ENCODE data around the gene EPHB1. TPM values are rescaled to one million over a fixed set of nuclear protein-coding genes. Genes with fewer than 3 reads are reported as not detected.

EPHB1 gene
- total and polyA plus RNA-seq, 4 donors, result 0.23 to 1.7 (median 0.52) TPM

- TF ChIP-seq ZBTB33 (IDR thresholded peaks at IDR 0.05) (no peak), FOXA2 (IDR thresholded peaks at IDR 0.05) (peak; percentile 6)
Measured at GRCh38 chr3:135140591-135140990, 345.5 kb downstream of the EPHB1 start (continued).

GRCh38 chr3:135141160-135141559, 346.1 kb downstream of the EPHB1 start:
- TF ChIP-seq CTCF (IDR thresholded peaks at IDR 0.05; ENCODE audit: low read depth, low read length, missing input control) (no peak), FOXA1 (IDR thresholded peaks at IDR 0.05) (no peak), HNF4A (conservative IDR thresholded peaks at IDR 0.05) (peak in 1 of 2 donors; percentile 5), NR2F2 (IDR thresholded peaks at IDR 0.05) (no peak)
- no peak for DNase-seq (ENCODE audit: low spot score)
- WGBS, result 75% methylated on average over 5 of the region's 5 CpGs
- no peaks in the 10 kb centered on the region for H3K36me3 ChIP-seq (ENCODE audit: control insufficient read depth in 4 of 4, insufficient read depth in 3 of 4, low read depth in 1 of 4, low read length in 3 of 4)
- H3K9me3 ChIP-seq (ENCODE audit: control insufficient read depth in 4 of 4, low read length in 3 of 4), result no peaks in the 10 kb centered on the region
- no peak overlapping the region for H3K4me3 ChIP-seq (ENCODE audit: low read depth in 1 of 3, low read length in 3 of 3)
- no peak overlapping the region for H3K27ac ChIP-seq (ENCODE audit: low read depth in 1 of 2, low read length in 2 of 2)
- no peak overlapping the region for H3K9ac ChIP-seq (ENCODE audit: low read depth in 1 of 2, low read length in 2 of 2)
- H3K4me1 ChIP-seq (ENCODE audit: control insufficient read depth in 4 of 4, insufficient read depth in 4 of 4, low read length in 3 of 4), result peaks cover 15 to 57% (median 44%) of the 10 kb centered on the region in 4 donors
- no peaks in the 10 kb centered on the region for H3K27me3 ChIP-seq (ENCODE audit: control insufficient read depth in 4 of 4, insufficient read depth in 4 of 4, low read length in 3 of 4)

GRCh38 chr3:135141672-135142071, 346.6 kb downstream of the EPHB1 start:
- Histone ChIP-seq H3K36me3 (ENCODE audit: control insufficient read depth in 4 of 4, insufficient read depth in 3 of 4, low read depth in 1 of 4, low read length in 3 of 4) (no peaks in the 10 kb centered on the region), H3K4me3 (ENCODE audit: low read depth in 1 of 3, low read length in 3 of 3) (no peak overlapping the region), H3K9me3 (ENCODE audit: control insufficient read depth in 4 of 4, low read length in 3 of 4) (no peaks in the 10 kb centered on the region), H3K27ac (ENCODE audit: low read depth in 1 of 2, low read length in 2 of 2) (no peak overlapping the region), H3K27me3 (ENCODE audit: control insufficient read depth in 4 of 4, insufficient read depth in 4 of 4, low read length in 3 of 4) (no peaks in the 10 kb centered on the region), H3K9ac (ENCODE audit: low read depth in 1 of 2, low read length in 2 of 2) (no peak overlapping the region), H3K4me1 (ENCODE audit: control insufficient read depth in 4 of 4, insufficient read depth in 4 of 4, low read length in 3 of 4) (peaks cover 18 to 62% (median 44%) of the 10 kb centered on the region in 4 donors)
- DNase-seq (ENCODE audit: low spot score), result no peak
- WGBS, result 83% methylated on average over 2 of the region's 2 CpGs
- TF ChIP-seq RXRA (IDR thresholded peaks at IDR 0.05) (no peak), MAX (IDR thresholded peaks at IDR 0.05) (no peak), YY1 (IDR thresholded peaks at IDR 0.05) (no peak), TAF1 (conservative IDR thresholded peaks at IDR 0.05) (no peak), CTCF (IDR thresholded peaks at IDR 0.05; ENCODE audit: low read depth, low read length, missing input control) (no peak), ZBTB33 (IDR thresholded peaks at IDR 0.05) (no peak), GABPA (IDR thresholded peaks at IDR 0.05 in 1 of 2, conservative IDR thresholded peaks at IDR 0.05 in 1 of 2) (no peak), JUND (IDR thresholded peaks at IDR 0.05) (no peak), EGR1 (IDR thresholded peaks at IDR 0.05; ENCODE audit: low read depth in 2 of 2) (no peak), FOXA2 (IDR thresholded peaks at IDR 0.05) (no peak), FOXA1 (IDR thresholded peaks at IDR 0.05) (no peak), HNF4A (conservative IDR thresholded peaks at IDR 0.05) (no peak)
